Measurements from ENCODE around the gene SIPA1L3.

SIPA1L3 gene

GRCh38 chr19:38033658-38034491, 126.9 kb downstream of the SIPA1L3 start:
- Histone ChIP-seq H3K4me2 (no peak overlapping the region), H3K4me1 (ENCODE audit: low read depth, poor library complexity, severe bottlenecking) (no peaks in the 10 kb centered on the region), H3K9ac (no peak overlapping the region), H2AFZ (ENCODE audit: low read depth) (no peak overlapping the region), H3K4me3 (IDR thresholded peaks at IDR 0.05; ENCODE audit: insufficient read depth, low read depth, low read length) (no peak overlapping the region), H3K79me2 (ENCODE audit: insufficient read depth, low read depth) (no peaks in the 10 kb centered on the region), H3K27ac (no peak overlapping the region), H3K36me3 (ENCODE audit: insufficient read depth) (no peaks in the 10 kb centered on the region), H3K27me3 (ENCODE audit: insufficient read depth, low read depth) (no peaks in the 10 kb centered on the region), H4K20me1 (ENCODE audit: insufficient read depth) (no peaks in the 10 kb centered on the region)
- TF ChIP-seq CTCF (conservative IDR thresholded peaks at IDR 0.05; ENCODE audit: low read depth, low read length), result no peak

DNA sequence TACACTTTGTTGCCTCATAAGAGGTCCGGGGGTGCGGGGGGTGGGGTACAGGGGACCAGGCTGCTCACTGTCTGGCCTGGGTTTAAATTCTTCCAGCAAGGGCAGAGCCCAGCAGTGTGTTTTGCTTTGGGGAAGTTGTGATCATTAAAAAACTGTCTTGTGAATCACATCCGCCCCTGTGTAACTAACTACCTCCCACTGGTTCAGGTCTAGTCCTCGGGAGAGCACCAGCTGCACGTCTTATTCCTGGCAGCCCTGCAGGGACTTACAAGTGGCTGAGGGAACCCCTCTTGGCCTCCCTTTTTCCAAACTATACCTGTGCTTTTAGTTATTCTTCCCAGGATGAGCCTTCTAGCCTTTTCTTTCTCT, 127.5 kb downstream of the SIPA1L3 start:
- Histone ChIP-seq H3K4me1 (ENCODE audit: low read depth, poor library complexity, severe bottlenecking) (no peaks in the 10 kb centered on the region), H3K4me2 (no peak overlapping the region), H3K79me2 (ENCODE audit: insufficient read depth, low read depth) (no peaks in the 10 kb centered on the region), H3K4me3 (IDR thresholded peaks at IDR 0.05; ENCODE audit: insufficient read depth, low read depth, low read length) (no peak overlapping the region), H3K27me3 (ENCODE audit: insufficient read depth, low read depth) (no peaks in the 10 kb centered on the region), H3K36me3 (ENCODE audit: insufficient read depth) (no peaks in the 10 kb centered on the region), H3K9ac (no peak overlapping the region), H3K27ac (no peak overlapping the region), H4K20me1 (ENCODE audit: insufficient read depth) (no peaks in the 10 kb centered on the region), H2AFZ (ENCODE audit: low read depth) (no peak overlapping the region)
- TF ChIP-seq CTCF (conservative IDR thresholded peaks at IDR 0.05; ENCODE audit: low read depth, low read length), result no peak

DNA sequence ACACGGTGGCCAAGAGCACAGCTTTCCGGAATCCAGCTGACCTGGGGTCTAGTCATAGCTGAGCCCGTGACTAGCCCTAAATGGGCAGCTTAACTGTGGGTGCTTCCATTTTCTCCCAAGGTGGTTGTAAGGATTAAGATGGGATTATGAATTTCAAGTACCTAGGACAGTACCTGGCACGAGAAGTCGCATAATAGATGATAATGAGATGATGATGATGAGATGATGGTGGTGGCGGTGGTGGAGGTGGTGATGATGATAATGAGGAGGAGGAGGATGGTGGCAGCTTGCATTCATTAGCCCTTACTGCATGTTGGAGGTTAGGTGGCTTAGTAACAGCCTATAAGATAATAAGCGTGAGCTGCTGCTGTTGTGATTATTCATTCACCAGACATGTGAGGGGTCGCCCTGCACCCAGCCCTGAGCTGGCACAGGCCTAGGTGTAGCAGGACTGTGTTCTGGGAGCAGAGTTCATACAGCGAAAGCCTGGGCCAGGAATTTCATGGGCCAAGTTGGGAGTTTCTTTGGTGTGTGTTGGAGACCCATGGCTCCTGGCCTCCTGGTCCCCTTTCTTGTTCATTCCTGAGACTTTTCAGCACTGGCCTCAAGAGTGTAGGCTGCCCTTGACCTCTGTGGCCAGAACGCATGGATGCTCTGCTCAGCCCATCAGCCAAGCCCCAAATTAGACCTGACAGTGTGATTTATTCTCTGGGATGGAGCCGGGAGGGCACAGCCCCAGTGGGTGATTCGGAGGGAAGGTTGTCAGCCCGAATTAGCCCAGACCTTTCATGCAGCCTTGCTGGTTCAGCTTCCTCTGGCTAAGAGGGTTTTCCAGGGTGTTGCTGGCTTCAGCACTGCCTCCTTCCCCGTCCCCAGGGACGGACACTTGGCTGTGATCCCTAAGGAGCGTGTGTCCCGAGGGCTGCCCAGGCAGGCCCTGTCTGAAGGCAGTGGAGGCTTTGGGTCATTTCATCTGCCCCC, 128.8 kb downstream of the SIPA1L3 start:
- no peak overlapping the region for H2AFZ ChIP-seq (ENCODE audit: low read depth)
- no peak for TF ChIP-seq CTCF (conservative IDR thresholded peaks at IDR 0.05; ENCODE audit: low read depth, low read length)
- H3K36me3 ChIP-seq (ENCODE audit: insufficient read depth), result no peaks in the 10 kb centered on the region
- no peak overlapping the region for H3K4me3 ChIP-seq (IDR thresholded peaks at IDR 0.05; ENCODE audit: insufficient read depth, low read depth, low read length)
- no peak overlapping the region for H3K27ac ChIP-seq
- no peaks in the 10 kb centered on the region for H4K20me1 ChIP-seq (ENCODE audit: insufficient read depth)
- H3K9ac ChIP-seq, result no peak overlapping the region
- no peaks in the 10 kb centered on the region for H3K4me1 ChIP-seq (ENCODE audit: low read depth, poor library complexity, severe bottlenecking)
- no peaks in the 10 kb centered on the region for H3K27me3 ChIP-seq (ENCODE audit: insufficient read depth, low read depth)
- H3K4me2 ChIP-seq, result no peak overlapping the region
- no peaks in the 10 kb centered on the region for H3K79me2 ChIP-seq (ENCODE audit: insufficient read depth, low read depth)

DNA sequence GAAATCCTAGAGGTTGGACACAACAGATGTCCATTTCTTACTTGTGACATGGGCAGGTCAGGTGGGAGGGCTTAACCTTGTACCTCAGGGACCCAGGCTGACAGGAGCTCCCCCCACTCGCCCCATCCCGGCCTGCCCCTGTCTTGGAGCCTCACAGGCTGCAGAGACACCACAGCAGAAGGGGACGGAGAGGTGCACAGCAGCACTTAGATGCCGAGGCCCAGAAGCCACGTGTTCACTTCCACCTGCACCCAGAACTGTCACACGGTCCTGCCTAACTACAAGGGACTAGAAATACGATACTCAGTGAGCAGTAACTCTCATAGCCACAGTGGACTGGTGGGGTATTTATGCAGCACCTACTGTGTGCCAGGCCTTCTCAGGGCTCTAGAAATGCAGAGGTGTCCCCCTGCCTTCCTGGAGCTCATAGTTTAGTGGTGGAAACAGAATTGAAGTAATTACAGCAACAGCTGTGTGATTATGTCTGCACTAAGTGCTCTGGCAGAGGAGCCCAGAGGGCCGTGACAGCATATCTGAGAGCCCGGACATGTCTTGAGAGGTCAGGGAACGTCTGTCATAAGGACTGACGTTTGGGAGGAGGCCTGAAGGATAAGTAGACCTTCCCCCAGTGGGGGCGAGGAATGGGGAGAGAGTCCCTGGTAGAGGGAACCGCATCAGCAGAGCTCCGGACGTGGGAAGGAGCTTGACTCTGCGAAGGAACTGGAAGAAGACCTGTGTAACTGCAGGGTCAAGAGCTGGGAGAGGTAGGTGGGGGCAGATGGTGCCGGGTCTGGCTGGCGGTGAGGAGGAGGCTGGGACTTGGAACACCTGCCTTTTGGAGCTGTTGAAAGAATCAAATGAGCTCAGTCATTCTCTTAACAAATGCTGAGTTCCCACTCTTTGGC, 130.0 kb downstream of the SIPA1L3 start:
- H3K27me3 ChIP-seq (ENCODE audit: insufficient read depth, low read depth), result no peaks in the 10 kb centered on the region
- H2AFZ ChIP-seq (ENCODE audit: low read depth), result no peak overlapping the region
- H3K4me1 ChIP-seq (ENCODE audit: low read depth, poor library complexity, severe bottlenecking), result no peaks in the 10 kb centered on the region
- no peak overlapping the region for H3K4me3 ChIP-seq (IDR thresholded peaks at IDR 0.05; ENCODE audit: insufficient read depth, low read depth, low read length)
- no peaks in the 10 kb centered on the region for H3K79me2 ChIP-seq (ENCODE audit: insufficient read depth, low read depth)
- no peak overlapping the region for H3K9ac ChIP-seq
- TF ChIP-seq CTCF (conservative IDR thresholded peaks at IDR 0.05; ENCODE audit: low read depth, low read length), result no peak
- no peaks in the 10 kb centered on the region for H3K36me3 ChIP-seq (ENCODE audit: insufficient read depth)
- H3K27ac ChIP-seq, result no peak overlapping the region
- H3K4me2 ChIP-seq, result no peak overlapping the region
- H4K20me1 ChIP-seq (ENCODE audit: insufficient read depth), result no peaks in the 10 kb centered on the region

Data from KMS-11 (cell line).